H1 (cell line): ENCODE measurements around the gene LRRC9. TPM values are rescaled to one million over a fixed set of nuclear protein-coding genes. Genes with fewer than 3 reads are reported as not detected.

ENCODE experiments used
- CTCF ChIA-PET: fragments of 300-600 bp; sonication (Branson Sonifier 250); formaldehyde crosslinking; loops from one replicate; lab custom pipeline; 2021; ENCODE audit not compliant: partially characterized antibody; lab: Charles Lee
- POLR2A ChIA-PET: fragments of 300-600 bp; sonication (Branson Sonifier 250); formaldehyde crosslinking; loops from one replicate; lab custom pipeline; 2021; ENCODE audit warnings: inconsistent platforms; ENCODE audit not compliant: partially characterized antibody; lab: Charles Lee
- DNase-seq, 2 experiments: peaks; one replicate each; pipeline versions ENCODE4 v3.0.0 to v3.0.0-alpha.2; 2010 to 2022; ENCODE audit warnings: low spot score in 2 of 2, low read depth in 1 of 2, mixed read lengths in 1 of 2
- FAIRE-seq: peaks from 2 replicates; lab custom pipeline; 2011; peaks lifted over from hg19 to GRCh38; lab: Jason Lieb, UNC
- H2AFZ ChIP-seq: 2 replicates; pipeline ENCODE4 v1.8.1; 2012; ENCODE audit warnings: low read length, inconsistent platforms
- H2AK5ac ChIP-seq: 2 replicates; pipeline ENCODE4 v1.6.1; 2013; ENCODE audit warnings: low read depth, low read length
- H2BK120ac ChIP-seq: replicated peaks from 2 replicates; pipeline ENCODE3; 2013; ENCODE audit warnings: low read depth, low read length, inconsistent platforms
- H2BK12ac ChIP-seq: 2 replicates; pipeline ENCODE4 v1.6.1; 2013; ENCODE audit warnings: low read depth, low read length
- H2BK15ac ChIP-seq: 2 replicates; pipeline ENCODE4 v1.6.1; 2013; ENCODE audit warnings: low read length
- H2BK20ac ChIP-seq: 2 replicates; pipeline ENCODE4 v1.6.1; 2013; ENCODE audit warnings: low read length
- H2BK5ac ChIP-seq: 2 replicates; pipeline ENCODE4 v1.6.1; 2013; ENCODE audit warnings: low read depth, low read length
- H3K14ac ChIP-seq: 2 replicates; pipeline ENCODE4 v1.6.1; 2013; ENCODE audit warnings: inconsistent platforms; ENCODE audit not compliant: insufficient read length
- H3K18ac ChIP-seq: 2 replicates; pipeline ENCODE4 v1.6.1; 2013; ENCODE audit warnings: low read length; ENCODE audit errors: extremely low read depth
- H3K23ac ChIP-seq: 2 replicates; pipeline ENCODE4 v1.6.1; 2013; ENCODE audit warnings: inconsistent platforms; ENCODE audit not compliant: insufficient read length
- H3K23me2 ChIP-seq: 2 replicates; pipeline ENCODE4 v1.6.1; 2013; ENCODE audit warnings: low read depth, low read length
- H3K27ac ChIP-seq: 2 replicates; pipeline ENCODE4 v1.6.1; 2011; ENCODE audit warnings: low read depth, low read length, inconsistent platforms
- H3K27me3 ChIP-seq, 4 experiments: replicated peaks in 1 of 4; 1 replicate in 1 of 4; 2 replicates in 3 of 4; pipeline versions ENCODE4 v1.6.1 to v1.8.1; 2011 to 2013; ENCODE audit warnings: low read length in 3 of 4, mild to moderate bottlenecking in 3 of 4, inconsistent platforms in 2 of 4, mixed read lengths in 2 of 4, moderate library complexity in 1 of 4; ENCODE audit not compliant: control insufficient read depth in 3 of 4, insufficient read depth in 3 of 4; ENCODE audit errors: extremely low read depth in 1 of 4
- H3K36me3 ChIP-seq, 4 experiments: 2 replicates each; pipeline versions ENCODE4 v1.6.1 to v1.8.1; 2011 to 2013; ENCODE audit warnings: mild to moderate bottlenecking in 4 of 4, low read length in 3 of 4, moderate library complexity in 2 of 4, control low read depth in 1 of 4, inconsistent platforms in 1 of 4; ENCODE audit not compliant: insufficient read depth in 4 of 4, control insufficient read depth in 2 of 4
- H3K4ac ChIP-seq: replicated peaks from 2 replicates; pipeline ENCODE3; 2013; ENCODE audit warnings: low read length, low read depth, mixed read lengths, inconsistent platforms; ENCODE audit not compliant: insufficient read length
- H3K4me1 ChIP-seq, 4 experiments: replicated peaks in 1 of 4; 1 replicate in 1 of 4; 2 replicates in 3 of 4; pipeline versions ENCODE4 v1.6.1 to v1.8.1; 2011 to 2013; ENCODE audit warnings: low read length in 3 of 4, inconsistent platforms in 2 of 4, mixed read lengths in 1 of 4; ENCODE audit not compliant: insufficient read depth in 4 of 4, control insufficient read depth in 3 of 4
- H3K4me2 ChIP-seq, 2 experiments: 2 replicates each; pipeline versions ENCODE4 v1.6.1 to v1.8.1; 2011 to 2013; ENCODE audit warnings: low read depth in 2 of 2, low read length in 2 of 2, control low read depth in 1 of 2, inconsistent platforms in 1 of 2, mild to moderate bottlenecking in 1 of 2; ENCODE audit not compliant: insufficient read depth in 1 of 2
- H3K4me3 ChIP-seq, 4 experiments: fragments of 200-600, 300-600 bp in 1 of 4; sonication (generic), shearing (Covaris generic), sonication (Bioruptor Twin) in 1 of 4; 2 replicates each; pipeline versions ENCODE4 v1.5.1 to v1.8.1; 2011 to 2016; ENCODE audit warnings: low read length in 4 of 4, low read depth in 3 of 4, control low read depth in 2 of 4, inconsistent platforms in 2 of 4, mild to moderate bottlenecking in 2 of 4, mixed read lengths in 1 of 4, moderate library complexity in 1 of 4; ENCODE audit not compliant: insufficient read depth in 2 of 4; ENCODE audit errors: extremely low read depth in 1 of 4
- H3K56ac ChIP-seq: replicated peaks from 2 replicates; pipeline ENCODE3; 2013; ENCODE audit warnings: low read depth, mild to moderate bottlenecking, mixed read lengths, low read length, inconsistent platforms; ENCODE audit not compliant: insufficient read length
- H3K79me1 ChIP-seq: 2 replicates; pipeline ENCODE4 v1.6.1; 2013; ENCODE audit warnings: low read depth, low read length, control low read depth
- H3K79me2 ChIP-seq, 2 experiments: 2 replicates each; pipeline versions ENCODE4 v1.6.1 to v1.8.1; 2012 to 2013; ENCODE audit warnings: low read length in 2 of 2, mild to moderate bottlenecking in 2 of 2, inconsistent platforms in 1 of 2; ENCODE audit not compliant: insufficient read depth in 2 of 2, control insufficient read depth in 1 of 2
- H3K9ac ChIP-seq, 4 experiments: replicated peaks in 1 of 4; 1 replicate in 1 of 4; 2 replicates in 3 of 4; pipeline versions ENCODE4 v1.6.1 to v1.8.1; 2011 to 2013; ENCODE audit warnings: low read depth in 3 of 4, low read length in 3 of 4, control low read depth in 2 of 4, mild to moderate bottlenecking in 2 of 4, moderate library complexity in 2 of 4, inconsistent platforms in 1 of 4; ENCODE audit errors: extremely low read depth in 1 of 4
- H3K9me3 ChIP-seq, 2 experiments: 2 replicates each; pipeline versions ENCODE4 v1.6.1 to v1.8.1; 2012 to 2013; ENCODE audit warnings: mild to moderate bottlenecking in 2 of 2, moderate library complexity in 2 of 2, control low read depth in 1 of 2, inconsistent platforms in 1 of 2, low read depth in 1 of 2, low read length in 1 of 2, mixed read lengths in 1 of 2; ENCODE audit not compliant: insufficient read depth in 2 of 2
- H4K20me1 ChIP-seq, 2 experiments: replicated peaks in 1 of 2; 2 replicates each; pipeline versions ENCODE3 to v1.8.1; 2011 to 2013; ENCODE audit warnings: inconsistent platforms in 2 of 2, low read length in 2 of 2, mild to moderate bottlenecking in 1 of 2; ENCODE audit not compliant: insufficient read depth in 2 of 2, control insufficient read depth in 1 of 2
- H4K5ac ChIP-seq: 2 replicates; pipeline ENCODE4 v1.6.1; 2013; ENCODE audit warnings: low read length, low read depth, mixed read lengths, inconsistent platforms; ENCODE audit not compliant: insufficient read length
- H4K8ac ChIP-seq: 2 replicates; pipeline ENCODE4 v1.8.0; 2013; ENCODE audit warnings: mild to moderate bottlenecking, moderate library complexity, low read length, inconsistent platforms; ENCODE audit not compliant: insufficient read depth; ENCODE audit errors: extremely low read depth
- H4K91ac ChIP-seq: replicated peaks from 2 replicates; pipeline ENCODE3; 2013; ENCODE audit warnings: low read length, mixed read lengths, inconsistent platforms; ENCODE audit not compliant: insufficient read length
- CHD1 ChIP-seq: IDR thresholded peaks from 2 replicates; pipeline ENCODE4 v1.6.1; 2012; ENCODE audit warnings: low read depth, low read length, improper control_type of control experiment
- CHD2 ChIP-seq: IDR thresholded peaks from 2 replicates; pipeline ENCODE4 v1.6.1; 2012; ENCODE audit warnings: low read length, improper control_type of control experiment
- CREB1 ChIP-seq: IDR thresholded peaks from 2 replicates; pipeline ENCODE4 v1.6.1; 2012; ENCODE audit warnings: inconsistent platforms
- CTBP2 ChIP-seq: IDR thresholded peaks from 2 replicates; pipeline ENCODE4 v1.7.0; 2011; ENCODE audit warnings: borderline replicate concordance, mild to moderate bottlenecking, moderate library complexity, mixed read lengths, low read length; ENCODE audit not compliant: insufficient read depth, insufficient read length
- FOSL1 ChIP-seq: IDR thresholded peaks from 2 replicates; pipeline ENCODE4 v1.6.1; 2011; ENCODE audit warnings: mild to moderate bottlenecking, low read depth, low read length, moderate library complexity; ENCODE audit not compliant: insufficient read depth
- HDAC2 ChIP-seq, 2 experiments: fragments of 300-600 bp in 1 of 2; sonication (generic) in 1 of 2; IDR thresholded peaks; 2 replicates each; pipeline ENCODE4 v1.6.1; 2011 to 2012; ENCODE audit warnings: low read depth in 2 of 2, low read length in 2 of 2, mild to moderate bottlenecking in 2 of 2, moderate library complexity in 2 of 2, borderline replicate concordance in 1 of 2, inconsistent platforms in 1 of 2
- HDAC6 ChIP-seq: IDR thresholded peaks from one replicate; pipeline ENCODE4 v1.7.1; 2012; ENCODE audit warnings: low read depth, mild to moderate bottlenecking, inconsistent platforms, low read length, moderate library complexity
- JUND ChIP-seq: IDR thresholded peaks from 2 replicates; pipeline ENCODE4 v1.6.1; 2011; ENCODE audit warnings: mild to moderate bottlenecking, improper control_type of control experiment, low read length
- MAFK ChIP-seq: IDR thresholded peaks from 2 replicates; pipeline ENCODE4 v1.6.1; 2012; ENCODE audit warnings: low read depth, mild to moderate bottlenecking, improper control_type of control experiment, low read length
- POLR2A ChIP-seq, 2 experiments: IDR thresholded peaks; 1 replicate in 1 of 2; 2 replicates in 1 of 2; pipeline ENCODE4 v1.6.1; 2011; ENCODE audit warnings: low read depth in 2 of 2, low read length in 2 of 2, mild to moderate bottlenecking in 2 of 2; ENCODE audit errors: control extremely low read depth in 1 of 2
- POLR2AphosphoS5 ChIP-seq: IDR thresholded peaks from 2 replicates; pipeline ENCODE4 v1.6.1; 2011; ENCODE audit warnings: low read depth, low read length
- RFX5 ChIP-seq: IDR thresholded peaks from 2 replicates; pipeline ENCODE4 v1.6.1; 2011; ENCODE audit warnings: low read depth, low read length, improper control_type of control experiment, borderline replicate concordance
- SIX5 ChIP-seq: IDR thresholded peaks from 2 replicates; pipeline ENCODE4 v1.6.1; 2011; ENCODE audit warnings: mild to moderate bottlenecking, low read depth, low read length
- SRF ChIP-seq: IDR thresholded peaks from 2 replicates; pipeline ENCODE4 v1.6.1; 2011; ENCODE audit warnings: mild to moderate bottlenecking, low read depth, low read length, moderate library complexity
- TCF12 ChIP-seq: IDR thresholded peaks from 2 replicates; pipeline ENCODE4 v1.6.1; 2011; ENCODE audit warnings: low read depth, mild to moderate bottlenecking, low read length
- ZNF274 ChIP-seq: IDR thresholded peaks from 2 replicates; pipeline ENCODE4 v1.7.0; 2012; ENCODE audit warnings: low read length, borderline replicate concordance; ENCODE audit errors: extremely low read depth
- WGBS, 2 experiments: shearing (Covaris generic) in 1 of 2; methylation state at CpG; one replicate each; pipeline versions ENCODE4 v1.1.6 to v1.1.7; 2013 to 2015; ENCODE audit warnings: low lambda C conversion rate in 2 of 2, mixed read lengths in 2 of 2, inconsistent platforms in 1 of 2, low coverage in 1 of 2, missing lambda C conversion rate in 1 of 2; ENCODE audit not compliant: insufficient replicate concordance in 2 of 2, insufficient coverage in 1 of 2, insufficient read length in 1 of 2; ENCODE audit errors: extremely low coverage in 1 of 2, missing lambda C conversion rate in 1 of 2; 5-methylcytosine and 5-hydroxymethylcytosine counted together
- polyA plus RNA-seq, 7 experiments: library from polyadenylated mRNA; depleted of rRNA in 3 of 7; stranded (reverse) in 5 of 7; unstranded in 2 of 7; fragments of >200 nt in 5 of 7; fragments of 200-250 nt in 2 of 7; gene quantifications; 1 replicate in 5 of 7; 2 replicates in 1 of 7; 4 replicates in 1 of 7; pipeline versions ENCODE4 v1.2.1 to v1.2.3, GENCODE V29; 2011 to 2013; ENCODE audit warnings: missing spikeins in 2 of 7, mixed read lengths in 2 of 7
- total RNA-seq: library from RNA; stranded (reverse); fragmentation: NEBNext Ultra II Directional; extraction: Animal tissue kit (Norgen Biotek cat#: 25700); gene quantifications from 2 replicates; pipeline ENCODE4 v1.2.1, GENCODE V29; 2021

Gene LRRC9
- total and polyA plus RNA-seq, 2 of the 8 experiments (the other 6 are each of a cell fraction or from before 2014, with no cell fraction given): 0.12 to 0.84 TPM

GRCh38 chr14:59998564-59998963, 78.6 kb downstream of the LRRC9 start:
- ChIA-PET CTCF (interaction anchor here (1.1 kb wide), 1 partner anchor 490 kb away, joined by 3 read pairs; no protein-coding TSS in a partner anchor), POLR2A (no interaction called here)
- Histone ChIP-seq H3K9me3 (no peaks in the 10 kb centered on the region; a peak in 1 of 4 replicates), H2BK20ac (no peak overlapping the region), H3K27me3 (no peaks in the 10 kb centered on the region), H4K20me1 (no peaks in the 10 kb centered on the region), H2BK15ac (no peak overlapping the region), H2BK120ac (no peak overlapping the region), H3K4me2 (no peak overlapping the region), H2AK5ac (no peak overlapping the region), H3K18ac (no peak overlapping the region), H3K4me1 (no peaks in the 10 kb centered on the region), H4K8ac (no peak overlapping the region), H3K79me1 (no peaks in the 10 kb centered on the region), H4K91ac (no peak overlapping the region), H2BK12ac (no peak overlapping the region), H3K56ac (no peak overlapping the region), H3K14ac (no peak overlapping the region), H3K36me3 (no peaks in the 10 kb centered on the region), H3K9ac (no peak overlapping the region), H3K23ac (no peak overlapping the region), H3K79me2 (no peaks in the 10 kb centered on the region), H2BK5ac (no peak overlapping the region), H3K4ac (no peak overlapping the region), H3K27ac (no peak overlapping the region), H3K23me2 (no peaks in the 10 kb centered on the region), H2AFZ (no peak overlapping the region), H4K5ac (no peak overlapping the region), H3K4me3 (no peak overlapping the region)
- DNase-seq: no peak
- 100% methylated on average over 1 of the region's 1 CpG; no CpG with 5 or more reads in 1 of the 2 experiments for WGBS, 2 experiments
- FAIRE-seq: no peak
- TF ChIP-seq CTBP2: no peak
- no peak for TF ChIP-seq ZNF274
- TF ChIP-seq MAFK: no peak
- no peak for TF ChIP-seq FOSL1
- no peak for TF ChIP-seq RFX5
- no peak for TF ChIP-seq CREB1
- TF ChIP-seq POLR2AphosphoS5: no peak
- TF ChIP-seq SIX5: no peak
- TF ChIP-seq CHD2: no peak
- no peak for TF ChIP-seq TCF12
- TF ChIP-seq POLR2A (IDR thresholded peaks at IDR 0.05; ENCODE audit: control extremely low read depth in 1 of 2, low read depth in 2 of 2, low read length in 2 of 2): no peak
- TF ChIP-seq HDAC2 (IDR thresholded peaks at IDR 0.05; ENCODE audit: borderline replicate concordance in 1 of 2, low read depth in 2 of 2, low read length in 2 of 2): no peak
- TF ChIP-seq HDAC6: no peak
- TF ChIP-seq SRF: no peak
- no peak for TF ChIP-seq CHD1
- no peak for TF ChIP-seq JUND
